IPS-NIHi7 (cell line): ENCODE results near the gene KY.

Source experiments
- DNase-seq: peaks from one replicate; pipeline ENCODE4 v3.0.0; 2012; ENCODE audit warnings: mixed read lengths; ENCODE audit errors: extremely low spot score

Gene KY

DNA sequence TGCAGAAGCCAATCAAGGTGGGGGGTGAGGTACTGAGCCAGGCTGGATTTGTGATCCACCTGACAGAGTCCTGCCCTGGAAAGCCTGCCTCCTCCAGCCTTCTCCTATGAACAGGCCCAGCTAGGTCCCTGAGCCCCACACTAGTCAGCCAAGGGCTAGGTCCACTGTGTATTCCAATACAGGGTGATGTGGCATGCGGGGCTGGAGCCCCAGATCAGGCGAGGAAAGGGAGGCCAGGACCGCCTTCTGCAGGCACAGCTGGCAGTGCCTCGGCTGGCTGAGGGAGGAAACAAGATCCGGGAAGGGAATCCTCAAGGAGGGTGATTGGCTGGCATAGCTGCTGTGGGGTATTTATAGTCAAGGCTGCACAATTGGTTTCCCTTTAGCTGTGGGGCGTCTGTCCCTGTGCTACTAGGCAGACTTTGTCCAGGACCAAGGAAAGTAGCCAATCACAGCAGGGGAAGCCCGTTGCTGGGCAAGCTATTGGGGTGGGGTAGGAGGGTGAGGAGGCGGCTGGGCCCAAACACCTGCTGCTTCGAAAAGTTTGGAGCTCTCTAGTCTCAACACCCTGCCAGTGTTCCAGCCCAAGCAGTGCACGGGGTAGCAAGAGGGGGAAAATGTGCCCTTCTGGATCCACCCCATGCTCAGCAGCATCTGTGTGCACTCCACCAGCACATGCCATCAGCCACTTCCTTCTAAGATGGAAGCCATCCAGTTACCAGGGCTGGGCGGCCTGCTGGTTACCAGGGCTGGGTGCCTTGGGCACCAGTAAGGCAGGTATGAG, 5.9 kb downstream of the KY start:
- DNase-seq, result no peak

DNA sequence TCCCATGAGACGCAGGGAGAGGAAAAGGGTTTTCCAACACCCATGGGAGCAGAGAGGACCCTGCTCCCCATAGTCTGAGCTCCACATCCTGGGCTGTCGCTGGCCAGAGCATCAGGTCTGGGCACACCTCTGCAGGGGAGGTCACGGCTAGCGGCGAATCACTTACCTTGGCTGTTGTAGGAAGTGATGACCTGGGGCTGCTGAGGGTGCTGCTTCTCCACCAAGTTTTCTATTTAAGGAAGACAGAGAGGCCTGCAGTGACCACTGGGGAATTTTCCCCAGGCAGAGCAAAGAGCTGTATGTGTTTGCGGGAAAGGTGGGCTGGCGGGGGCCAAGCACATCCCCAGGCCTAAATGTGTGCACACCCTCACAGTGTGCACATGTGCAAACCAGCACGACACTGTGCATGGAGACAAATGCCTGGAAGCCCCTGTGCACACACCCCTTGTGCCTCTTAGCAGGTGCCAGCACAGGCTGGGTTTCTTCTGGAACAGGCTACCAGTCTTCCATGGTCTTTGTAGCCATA, 7.6 kb downstream of the KY start:
- no peak for DNase-seq

GRCh38 chr3:134642445-134643149, 8.2 kb downstream of the KY start:
- no peak for DNase-seq

DNA sequence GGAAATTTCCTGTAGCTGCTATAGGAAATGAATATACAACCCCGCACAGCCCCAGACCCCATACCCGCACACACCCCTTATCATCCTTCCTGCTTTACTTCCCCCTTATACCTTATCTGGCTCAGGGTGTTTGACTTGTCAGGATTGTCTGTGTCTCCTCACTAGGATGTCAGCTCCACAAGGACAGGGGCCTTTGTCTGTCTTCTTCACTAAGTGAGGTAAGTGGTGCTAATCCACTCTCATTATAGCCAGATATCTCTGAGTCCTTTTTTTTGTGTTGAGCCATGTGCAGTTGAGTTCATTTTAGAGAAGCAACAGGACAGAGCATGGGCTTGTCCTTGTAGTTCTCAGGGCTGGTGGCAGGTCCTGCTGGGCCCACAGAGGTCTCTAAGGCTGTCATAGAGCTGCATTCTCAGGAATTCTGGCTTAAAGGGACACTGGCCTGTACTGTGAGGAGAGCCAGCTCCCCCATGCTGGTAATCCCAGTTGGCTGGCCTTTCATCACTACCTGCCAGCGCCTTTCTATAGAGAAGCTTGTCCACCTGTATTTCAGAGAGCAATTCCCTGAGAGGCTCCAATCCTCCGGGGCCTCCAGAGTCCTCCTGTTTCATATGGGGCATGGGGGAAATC, 9.0 kb downstream of the KY start:
- no peak for DNase-seq

GRCh38 chr3:134640872-134641470, 9.9 kb downstream of the KY start:
- peak; percentile 78 for DNase-seq

- DNase-seq, result no peak
Observed at GRCh38 chr3:134640378-134640777, 10.4 kb downstream of the KY start.

- no peak for DNase-seq
Observed at GRCh38 chr3:134638385-134639030, 12.3 kb downstream of the KY start.

GRCh38 chr3:134636406-134636805, 14.4 kb downstream of the KY start:
- DNase-seq, result no peak

DNA sequence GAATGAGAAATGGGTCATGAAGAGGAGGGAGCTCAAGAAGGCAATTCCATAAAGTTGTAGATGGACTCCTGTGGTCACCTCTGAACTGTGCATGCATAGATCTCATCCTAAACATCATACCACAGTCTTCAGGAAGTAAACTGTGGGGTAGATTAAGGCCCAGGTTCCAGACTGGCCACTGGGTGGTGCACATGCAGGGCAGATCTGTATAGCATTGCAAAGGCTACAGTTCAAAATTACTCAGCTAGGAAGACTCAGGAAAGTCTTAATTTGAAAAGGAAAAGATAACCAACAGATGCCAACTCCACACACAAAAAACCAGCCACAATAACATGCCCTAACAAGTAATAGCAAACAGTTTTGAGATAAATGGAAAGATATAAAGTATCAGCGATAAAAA, 20.3 kb downstream of the KY start:
- no peak for DNase-seq

DNA sequence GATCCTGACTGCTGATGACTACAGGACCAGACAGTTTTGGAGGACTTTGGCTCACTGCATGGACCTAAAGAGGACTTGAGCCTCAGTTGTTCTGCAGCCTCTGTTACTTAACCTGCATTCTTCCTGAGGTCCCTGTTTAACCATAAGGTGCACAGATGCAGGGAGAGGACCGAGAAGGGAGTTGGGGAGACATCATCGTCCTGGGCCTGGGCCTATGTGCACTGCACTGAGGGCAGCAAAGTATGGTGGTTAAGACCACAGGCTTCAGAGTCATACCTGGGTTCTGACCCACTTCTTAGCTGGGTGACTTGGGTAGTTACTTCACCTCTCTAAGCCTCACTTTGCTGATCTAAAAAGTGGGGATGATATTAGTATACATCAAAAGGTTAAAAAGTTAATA, 21.9 kb downstream of the KY start:
- DNase-seq, result no peak

DNA sequence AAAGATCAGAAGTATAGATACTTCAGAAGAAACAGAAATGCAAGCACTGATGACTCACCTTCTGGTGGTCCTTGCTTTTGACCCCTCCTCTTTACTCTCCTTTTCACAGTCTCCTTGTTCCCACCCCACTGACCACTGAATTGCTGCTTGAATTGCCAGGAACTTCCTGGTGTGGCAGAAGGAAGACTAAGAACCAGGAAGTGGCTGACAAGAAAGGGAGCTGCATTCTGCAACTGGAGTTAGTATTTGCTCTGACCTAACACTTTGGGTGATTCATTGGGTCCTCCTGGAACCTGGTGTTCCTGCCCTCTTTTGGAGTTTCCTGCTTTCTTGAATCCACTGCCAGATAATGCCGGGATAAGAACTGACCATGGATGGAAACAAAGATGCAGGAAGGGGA, 23.0 kb downstream of the KY start:
- DNase-seq, result no peak

DNA sequence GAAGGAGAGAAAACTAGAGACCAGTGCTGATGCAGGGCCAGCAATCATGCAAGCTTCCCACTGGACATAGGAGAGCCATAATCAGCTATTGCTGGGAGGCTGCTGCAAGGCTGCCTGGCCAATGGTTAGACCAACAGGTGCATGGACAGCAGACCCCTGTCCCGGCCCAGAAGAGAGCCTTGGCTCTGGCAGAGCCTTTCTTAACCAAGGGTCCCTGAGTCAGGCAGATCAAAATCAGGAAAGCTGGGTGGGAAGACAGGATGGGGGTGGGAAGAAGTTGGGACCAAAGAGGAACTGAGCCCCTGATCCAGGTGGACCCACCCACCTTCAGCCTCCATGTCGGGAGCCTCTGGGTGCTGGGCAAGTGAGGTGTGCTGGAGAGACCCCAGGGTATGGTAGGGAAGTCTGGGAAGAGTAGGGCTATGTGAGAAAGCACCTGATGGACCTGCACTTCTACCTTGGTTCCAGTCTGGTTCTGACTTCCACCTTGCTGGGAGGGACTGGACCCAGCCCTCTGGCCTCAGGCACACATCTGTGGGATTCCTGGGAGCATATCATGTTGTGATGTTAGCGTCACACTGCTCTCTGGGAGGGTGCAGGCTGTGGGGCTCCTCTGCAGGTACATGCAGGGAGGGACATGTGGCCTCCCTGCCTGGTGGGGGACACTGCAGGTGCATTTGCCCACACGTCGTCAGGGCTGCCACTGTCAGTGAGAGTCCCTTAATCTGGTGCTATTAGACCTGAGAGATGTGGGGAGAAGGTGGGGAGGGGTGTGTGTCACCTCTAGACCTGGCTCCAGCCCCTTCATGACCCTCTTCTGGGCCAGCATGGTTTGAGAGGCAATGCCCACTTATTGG, 24.7 kb downstream of the KY start:
- DNase-seq, result no peak

DNA sequence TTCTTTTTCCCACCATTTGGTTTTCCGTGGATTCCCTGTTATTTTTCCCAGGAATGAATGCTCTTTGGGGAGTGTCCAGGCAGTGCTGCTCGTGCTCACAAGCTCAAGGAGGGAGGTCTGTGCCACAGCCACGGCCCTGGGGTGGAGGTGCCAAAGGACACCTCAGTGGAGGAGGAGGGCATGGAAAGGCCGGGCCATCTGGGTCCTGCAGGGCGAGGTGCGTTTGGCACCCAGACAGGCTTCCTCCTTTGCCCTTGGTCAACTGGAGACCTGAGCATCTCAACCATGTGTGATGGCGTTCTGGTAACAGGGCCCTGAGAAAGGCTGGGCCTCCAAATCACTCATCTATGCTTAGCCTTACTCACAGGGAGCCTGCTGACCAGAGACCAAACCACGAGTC, 25.4 kb downstream of the KY start:
- DNase-seq, result no peak

GRCh38 chr3:134624537-134625287, 26.1 kb downstream of the KY start:
- no peak for DNase-seq

GRCh38 chr3:134623615-134624245, 27.1 kb downstream of the KY start:
- no peak for DNase-seq

GRCh38 chr3:134622806-134623365, 27.9 kb downstream of the KY start:
- DNase-seq, result no peak

- DNase-seq, result no peak
Observed at GRCh38 chr3:134621854-134622253, 29.0 kb downstream of the KY start.

- DNase-seq, result no peak
Observed at GRCh38 chr3:134620476-134621115, 30.2 kb downstream of the KY start.
